OCI-LY1 (cell line): ENCODE measurements around the gene MMP11.

Experiments
- H2AFZ ChIP-seq: fragments of 200-600 bp; sonication (generic), shearing (Covaris generic); 2 replicates; pipeline ENCODE4 v1.6.0; 2014; ENCODE audit warnings: antibody characterized with exemption, mild to moderate bottlenecking, low read length
- H3F3A ChIP-seq: fragments of 200-600 bp; sonication (generic), shearing (Covaris generic); 2 replicates; pipeline ENCODE4 v1.6.0; 2014; ENCODE audit warnings: mild to moderate bottlenecking, antibody characterized with exemption, low read length, moderate library complexity; ENCODE audit not compliant: insufficient read depth
- H3K27ac ChIP-seq: fragments of 200-600 bp; sonication (generic); 2 replicates; pipeline ENCODE4 v1.5.1; 2014; ENCODE audit warnings: low read length, mixed run types, mild to moderate bottlenecking, low read depth; ENCODE audit not compliant: poor library complexity, severe bottlenecking
- H3K27me3 ChIP-seq: fragments of 200-600 bp; sonication (generic); 2 replicates; pipeline ENCODE4 v1.6.0; 2014; ENCODE audit warnings: antibody characterized with exemption, mild to moderate bottlenecking, low read length, moderate library complexity; ENCODE audit not compliant: insufficient read depth
- H3K36me3 ChIP-seq: fragments of 200-600 bp; sonication (generic); 2 replicates; pipeline ENCODE4 v1.6.1; 2014; ENCODE audit warnings: mild to moderate bottlenecking, antibody characterized with exemption, low read length, moderate library complexity, mixed read lengths; ENCODE audit not compliant: insufficient read depth
- H3K4me1 ChIP-seq: fragments of 200-600 bp; sonication (generic); 2 replicates; pipeline ENCODE4 v1.5.1; 2014; ENCODE audit warnings: mild to moderate bottlenecking, low read length, moderate library complexity; ENCODE audit not compliant: insufficient read depth, severe bottlenecking
- H3K4me2 ChIP-seq: fragments of 200-600 bp; sonication (generic), shearing (Covaris generic); 2 replicates; pipeline ENCODE4 v1.6.1; 2014; ENCODE audit warnings: low read length
- H3K4me3 ChIP-seq: fragments of 200-600 bp; sonication (generic); 2 replicates; pipeline ENCODE4 v1.5.1; 2014; ENCODE audit warnings: low read length, low read depth, mild to moderate bottlenecking, mixed read lengths; ENCODE audit not compliant: poor library complexity, severe bottlenecking
- H3K79me2 ChIP-seq: fragments of 200-600 bp; shearing (Covaris generic); 2 replicates; pipeline ENCODE4 v1.6.1; 2016; ENCODE audit warnings: mixed run types, low read length, mixed read lengths; ENCODE audit not compliant: insufficient read depth
- H3K9ac ChIP-seq: fragments of 200-600 bp; sonication (generic), shearing (Covaris generic); 2 replicates; pipeline ENCODE4 v1.6.1; 2014; ENCODE audit warnings: mild to moderate bottlenecking, low read length, mixed read lengths
- H3K9me2 ChIP-seq: fragments of 200-600 bp; sonication (generic), shearing (Covaris generic); 2 replicates; pipeline ENCODE4 v1.6.1; 2014; ENCODE audit warnings: low read depth, mild to moderate bottlenecking, low read length, mixed read lengths
- H3K9me3 ChIP-seq: fragments of 200-600 bp; shearing (Covaris generic); 2 replicates; pipeline ENCODE4 v1.6.1; 2014; ENCODE audit warnings: low read length, mixed read lengths
- H4K20me1 ChIP-seq: fragments of 200-600 bp; sonication (generic), shearing (Covaris generic); 2 replicates; pipeline ENCODE4 v1.6.0; 2016; ENCODE audit warnings: mild to moderate bottlenecking, low read length; ENCODE audit not compliant: insufficient read depth
- EZH2 ChIP-seq: fragments of 200-600 bp; sonication (generic), shearing (Covaris generic); IDR thresholded peaks from 2 replicates; pipeline ENCODE4 v1.8.0; 2017; ENCODE audit warnings: borderline replicate concordance, mixed run types, mild to moderate bottlenecking, antibody characterized with exemption, low read length, moderate library complexity, mixed read lengths
- TF ChIP-seq, protein P1 (sequence below): fragments of 200-600 bp; sonication (generic), shearing (Covaris generic); IDR thresholded peaks from 2 replicates; pipeline ENCODE4 v1.5.1; 2017; ENCODE audit warnings: mild to moderate bottlenecking, antibody characterized with exemption, low read length, moderate library complexity, mixed read lengths

MMP11 gene

DNA sequence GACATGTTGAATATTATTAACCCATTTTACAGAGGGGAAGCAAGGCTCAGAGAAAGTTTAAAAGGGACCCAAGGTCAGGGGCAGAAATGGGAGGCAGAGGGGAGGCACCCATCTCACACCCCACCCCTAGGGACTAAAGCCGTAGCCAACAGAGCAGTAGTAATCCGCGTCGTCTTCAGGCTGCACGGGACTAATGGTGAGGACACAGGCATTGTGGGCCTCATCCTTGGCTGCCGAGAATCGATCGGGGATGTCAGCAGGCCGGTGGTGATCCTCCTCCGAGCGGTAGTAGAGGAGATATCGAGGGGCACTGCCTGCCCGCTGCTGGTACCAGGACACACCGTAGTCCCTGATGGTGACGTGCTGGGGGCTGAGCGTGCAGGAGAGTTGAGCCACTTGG, 19.9 kb upstream of the MMP11 start:
- H3K4me2 ChIP-seq: peak overlapping the region; percentile 98
- H3K79me2 ChIP-seq: no peaks in the 10 kb centered on the region
- no peaks in the 10 kb centered on the region for H4K20me1 ChIP-seq
- H3F3A ChIP-seq: peaks cover 4% of the 10 kb centered on the region; the same call in 1 of the 2 replicates
- no peak overlapping the region for H2AFZ ChIP-seq
- H3K9me2 ChIP-seq: no peaks in the 10 kb centered on the region
- TF ChIP-seq, protein P1, sequence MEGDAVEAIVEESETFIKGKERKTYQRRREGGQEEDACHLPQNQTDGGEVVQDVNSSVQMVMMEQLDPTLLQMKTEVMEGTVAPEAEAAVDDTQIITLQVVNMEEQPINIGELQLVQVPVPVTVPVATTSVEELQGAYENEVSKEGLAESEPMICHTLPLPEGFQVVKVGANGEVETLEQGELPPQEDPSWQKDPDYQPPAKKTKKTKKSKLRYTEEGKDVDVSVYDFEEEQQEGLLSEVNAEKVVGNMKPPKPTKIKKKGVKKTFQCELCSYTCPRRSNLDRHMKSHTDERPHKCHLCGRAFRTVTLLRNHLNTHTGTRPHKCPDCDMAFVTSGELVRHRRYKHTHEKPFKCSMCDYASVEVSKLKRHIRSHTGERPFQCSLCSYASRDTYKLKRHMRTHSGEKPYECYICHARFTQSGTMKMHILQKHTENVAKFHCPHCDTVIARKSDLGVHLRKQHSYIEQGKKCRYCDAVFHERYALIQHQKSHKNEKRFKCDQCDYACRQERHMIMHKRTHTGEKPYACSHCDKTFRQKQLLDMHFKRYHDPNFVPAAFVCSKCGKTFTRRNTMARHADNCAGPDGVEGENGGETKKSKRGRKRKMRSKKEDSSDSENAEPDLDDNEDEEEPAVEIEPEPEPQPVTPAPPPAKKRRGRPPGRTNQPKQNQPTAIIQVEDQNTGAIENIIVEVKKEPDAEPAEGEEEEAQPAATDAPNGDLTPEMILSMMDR: no peak
- TF ChIP-seq EZH2: no peak
- no peaks in the 10 kb centered on the region for H3K9me3 ChIP-seq
- peak overlapping the region; percentile 94 for H3K4me3 ChIP-seq
- peaks cover 64% of the 10 kb centered on the region for H3K4me1 ChIP-seq
- peak overlapping the region; percentile 94 for H3K27ac ChIP-seq
- H3K36me3 ChIP-seq: no peaks in the 10 kb centered on the region
- H3K9ac ChIP-seq: peak overlapping the region; percentile 97
- no peaks in the 10 kb centered on the region for H3K27me3 ChIP-seq

DNA sequence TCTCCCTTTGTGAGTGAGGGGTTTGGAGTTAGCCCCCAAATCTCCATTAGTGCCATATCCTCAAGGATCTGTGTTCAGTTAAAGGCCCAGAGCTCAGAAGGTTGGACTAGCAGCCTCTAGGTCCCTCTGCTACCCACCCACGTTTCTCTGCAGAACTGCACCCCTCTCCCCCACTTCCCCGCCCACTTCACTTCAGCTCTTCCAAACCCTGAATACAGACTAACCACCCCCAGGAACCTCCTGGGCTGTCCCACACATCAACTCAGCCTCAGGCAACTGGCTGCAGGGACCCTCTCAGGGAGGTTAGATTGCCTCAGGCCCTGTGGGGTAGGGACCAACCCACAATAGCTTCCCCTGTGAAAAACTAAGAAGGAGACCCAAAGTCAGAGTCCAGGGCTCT, 19.3 kb upstream of the MMP11 start:
- no peaks in the 10 kb centered on the region for H3K9me2 ChIP-seq
- no peaks in the 10 kb centered on the region for H3K27me3 ChIP-seq
- no peaks in the 10 kb centered on the region for H3K9me3 ChIP-seq
- H3K4me2 ChIP-seq: peak overlapping the region; percentile 98
- H3K36me3 ChIP-seq: no peaks in the 10 kb centered on the region
- H3K9ac ChIP-seq: peak overlapping the region; percentile 97
- no peak overlapping the region for H2AFZ ChIP-seq
- H3K4me1 ChIP-seq: peaks cover 66% of the 10 kb centered on the region
- H3K4me3 ChIP-seq: peak overlapping the region; percentile 94
- peaks cover 4% of the 10 kb centered on the region; the same call in 1 of the 2 replicates for H3F3A ChIP-seq
- TF ChIP-seq EZH2: no peak
- TF ChIP-seq, protein P1: no peak
- H3K79me2 ChIP-seq: no peaks in the 10 kb centered on the region
- H4K20me1 ChIP-seq: no peaks in the 10 kb centered on the region
- peak overlapping the region; percentile 94 for H3K27ac ChIP-seq

DNA sequence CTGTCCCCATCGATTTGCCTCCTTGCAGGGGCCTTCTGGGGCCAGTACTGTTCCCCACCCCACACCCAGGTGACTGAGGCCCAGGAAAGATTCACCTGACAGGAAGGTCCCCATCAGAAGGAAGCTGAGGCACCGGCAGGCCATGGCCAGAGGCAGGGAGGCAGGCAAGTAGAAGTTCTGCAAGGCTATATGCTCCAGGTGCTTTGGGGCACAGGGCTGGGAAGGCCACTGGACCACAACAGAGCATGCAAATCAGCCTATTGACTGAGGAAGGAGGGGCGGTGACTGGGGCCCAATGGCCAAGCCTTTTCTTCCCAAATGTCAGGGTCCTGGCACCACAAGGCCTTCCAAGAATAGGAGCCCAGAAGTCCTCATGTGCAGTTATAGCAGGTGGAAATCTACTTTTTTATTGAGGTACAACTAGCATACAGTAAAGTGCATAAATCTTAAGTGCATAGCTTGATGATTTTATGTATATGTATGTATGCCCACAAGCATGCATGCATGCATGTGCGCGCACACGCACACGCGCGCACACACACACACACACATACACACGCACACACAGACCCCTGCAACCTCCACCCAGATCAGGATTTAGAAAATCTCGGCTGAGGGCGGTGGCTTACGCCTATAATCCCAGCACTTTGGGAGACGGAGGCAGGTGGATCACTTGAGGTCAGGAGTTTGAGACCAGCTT, 18.3 kb upstream of the MMP11 start, which contains the start of gene VPREB3:
Gene VPREB3, minus strand, starts transcription at position 206 of the 700 bp plus-strand sequence. Its CDS starts 62 bp downstream, at position 144.
- Histone ChIP-seq H4K20me1 (no peaks in the 10 kb centered on the region), H3K27me3 (no peaks in the 10 kb centered on the region), H3K79me2 (no peaks in the 10 kb centered on the region), H3K36me3 (no peaks in the 10 kb centered on the region), H3K27ac (peak within 1 kb of the TSS; percentile 94), H3K9ac (peak within 1 kb of the TSS; percentile 97), H3K4me3 (peak within 1 kb of the TSS; percentile 94), H3K4me2 (peak within 1 kb of the TSS; percentile 98), H3F3A (peaks cover 4% of the 10 kb centered on the region; the same call in 1 of the 2 replicates), H3K4me1 (peaks cover 66% of the 10 kb centered on the region), H3K9me3 (no peaks in the 10 kb centered on the region), H3K9me2 (no peaks in the 10 kb centered on the region), H2AFZ (no peak within 1 kb of the TSS)
- TF ChIP-seq, protein P1: no peak
- no peak for TF ChIP-seq EZH2
